ENCODE measurements around the gene CFAP97D1.
"Not testable (repeated sequence)": the region's sequence is repeated elsewhere in the genome, so short reads cannot be mapped to it uniquely, and the experiment has no call there.

CFAP97D1 gene

DNA sequence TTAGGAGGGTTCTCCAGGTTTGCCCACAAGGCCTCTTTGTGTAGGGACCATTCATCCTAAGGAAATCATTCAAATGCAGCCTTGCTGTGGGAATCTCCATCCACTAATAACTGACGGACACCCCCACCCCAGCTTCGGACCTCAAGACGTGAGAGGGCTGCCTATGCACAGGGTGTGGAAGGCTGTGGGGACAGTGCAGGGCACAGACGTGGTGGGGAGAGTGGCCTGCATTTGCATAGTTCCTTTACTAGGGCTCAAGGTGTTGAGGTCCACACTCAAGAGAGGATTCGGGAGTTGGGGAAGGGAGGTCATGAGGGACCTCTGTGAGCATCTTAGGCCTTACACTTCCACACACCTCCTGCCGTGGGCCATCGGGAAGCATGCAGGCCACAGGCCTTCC lies 11.3 kb upstream of the CFAP97D1 start:
- DNase-seq: no peak

DNA sequence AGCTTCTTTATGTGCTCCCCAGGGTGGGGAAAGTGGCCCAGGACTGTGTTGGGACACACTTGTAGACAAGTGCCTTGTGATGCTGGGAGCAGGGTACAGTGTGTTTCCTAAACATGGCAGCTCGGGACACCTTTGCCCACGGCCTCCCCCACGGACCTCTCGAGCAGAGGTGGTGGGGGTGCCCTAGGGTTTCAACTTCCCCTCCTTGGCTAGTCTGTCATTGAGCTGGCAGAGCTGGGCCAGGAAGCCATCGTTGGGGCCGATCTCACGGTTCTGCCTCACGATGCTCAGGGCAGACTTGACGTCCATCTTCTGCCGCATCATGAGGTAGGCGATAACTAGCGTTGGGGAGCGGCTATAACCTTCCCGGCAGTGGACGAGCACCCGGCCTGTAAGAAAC lies 10.8 kb upstream of the CFAP97D1 start:
- no peak for DNase-seq

DNA sequence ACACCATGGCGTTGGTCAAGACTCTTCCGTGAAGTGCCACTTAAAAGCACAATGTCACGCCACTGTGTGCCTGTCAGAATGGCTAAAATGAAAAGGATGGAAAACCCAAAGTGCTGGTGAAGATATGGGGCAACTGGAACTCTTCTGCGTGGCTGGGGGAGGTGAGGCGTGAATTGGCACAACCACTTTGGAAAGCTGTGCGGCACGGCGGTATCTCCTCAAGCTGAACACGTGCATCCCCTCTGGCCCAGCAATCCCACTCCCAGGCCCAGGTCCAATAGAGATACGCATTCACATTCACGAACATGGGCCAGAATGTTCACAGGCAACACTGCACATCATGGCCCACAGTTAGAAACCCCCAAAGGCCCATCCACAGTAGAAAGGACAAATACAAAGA lies 10.4 kb upstream of the CFAP97D1 start:
- no peak for DNase-seq

DNA sequence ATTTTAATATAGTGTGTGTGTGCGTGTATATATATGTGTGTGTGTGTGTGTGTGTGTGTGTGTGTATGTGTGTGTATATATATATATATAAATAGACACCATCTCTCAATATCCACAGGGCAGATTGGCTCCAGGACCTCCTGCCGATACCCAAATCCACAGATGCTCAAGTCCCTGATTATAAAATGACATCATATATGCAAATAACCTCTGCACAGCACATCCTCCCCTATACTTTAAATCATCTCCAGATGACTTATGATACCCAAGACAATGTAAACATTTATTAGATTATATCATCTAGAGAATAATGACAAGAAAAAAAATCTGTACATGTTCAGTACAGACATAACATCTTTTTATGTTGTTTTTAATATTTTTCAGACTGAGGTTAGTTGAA lies 9.3 kb upstream of the CFAP97D1 start:
- DNase-seq: no peak

DNA sequence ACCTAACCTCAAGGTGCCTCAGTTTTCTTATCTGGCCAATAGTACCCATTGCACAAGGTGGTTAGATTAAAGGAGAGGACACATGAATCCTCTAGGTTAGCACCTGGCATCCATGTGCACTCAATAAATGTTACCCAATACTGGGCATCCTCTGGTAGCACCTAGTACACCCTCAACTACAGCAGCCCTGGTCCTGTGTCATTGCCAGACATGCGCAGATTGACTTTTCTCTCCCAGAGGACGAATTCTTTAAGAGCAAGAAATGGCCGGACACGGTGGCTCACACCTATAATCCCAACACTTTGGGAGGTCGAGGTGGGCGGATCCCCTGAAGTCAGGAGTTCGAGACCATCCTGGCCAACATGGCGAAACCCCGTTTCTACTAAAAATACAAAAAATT lies 8.8 kb upstream of the CFAP97D1 start:
- no peak for DNase-seq

DNA sequence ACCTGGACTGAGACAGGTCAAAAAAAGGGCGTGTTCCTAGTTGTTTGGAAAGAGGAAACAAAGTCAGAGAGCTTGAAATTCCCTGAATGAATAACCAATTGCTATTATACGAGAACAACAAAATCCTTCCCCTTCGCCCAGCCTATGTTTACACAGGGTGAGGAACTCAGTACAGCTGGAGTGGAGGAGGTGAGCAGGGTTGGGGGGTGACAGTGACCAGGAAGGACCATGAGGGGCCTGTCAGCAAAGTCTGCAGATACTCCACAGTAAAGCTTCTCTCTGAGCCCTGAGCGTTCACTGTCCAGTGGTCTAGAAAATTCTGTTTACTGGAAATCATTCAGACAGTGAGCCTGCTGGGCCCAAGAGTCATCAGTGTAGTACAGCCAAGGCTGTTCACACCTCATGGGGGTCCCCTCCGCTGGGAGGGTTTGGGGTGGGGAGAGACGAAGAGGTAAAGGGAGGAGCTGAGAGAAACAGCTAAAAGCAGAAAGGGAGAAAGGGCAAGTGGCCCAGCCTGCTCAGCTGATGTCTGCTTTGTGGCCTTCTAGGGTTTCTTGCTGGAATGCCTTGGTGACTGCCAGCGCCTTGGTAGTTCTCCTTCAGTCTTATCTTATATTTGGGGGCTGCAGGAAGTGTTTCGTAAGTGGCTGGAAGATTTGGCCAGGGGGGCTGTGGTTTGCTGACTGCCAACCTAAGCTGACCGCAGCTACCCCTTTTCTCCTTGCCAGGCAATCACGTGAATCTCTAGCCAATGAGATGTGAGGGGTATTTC lies 7.2 kb upstream of the CFAP97D1 start:
- no peak for DNase-seq

DNA sequence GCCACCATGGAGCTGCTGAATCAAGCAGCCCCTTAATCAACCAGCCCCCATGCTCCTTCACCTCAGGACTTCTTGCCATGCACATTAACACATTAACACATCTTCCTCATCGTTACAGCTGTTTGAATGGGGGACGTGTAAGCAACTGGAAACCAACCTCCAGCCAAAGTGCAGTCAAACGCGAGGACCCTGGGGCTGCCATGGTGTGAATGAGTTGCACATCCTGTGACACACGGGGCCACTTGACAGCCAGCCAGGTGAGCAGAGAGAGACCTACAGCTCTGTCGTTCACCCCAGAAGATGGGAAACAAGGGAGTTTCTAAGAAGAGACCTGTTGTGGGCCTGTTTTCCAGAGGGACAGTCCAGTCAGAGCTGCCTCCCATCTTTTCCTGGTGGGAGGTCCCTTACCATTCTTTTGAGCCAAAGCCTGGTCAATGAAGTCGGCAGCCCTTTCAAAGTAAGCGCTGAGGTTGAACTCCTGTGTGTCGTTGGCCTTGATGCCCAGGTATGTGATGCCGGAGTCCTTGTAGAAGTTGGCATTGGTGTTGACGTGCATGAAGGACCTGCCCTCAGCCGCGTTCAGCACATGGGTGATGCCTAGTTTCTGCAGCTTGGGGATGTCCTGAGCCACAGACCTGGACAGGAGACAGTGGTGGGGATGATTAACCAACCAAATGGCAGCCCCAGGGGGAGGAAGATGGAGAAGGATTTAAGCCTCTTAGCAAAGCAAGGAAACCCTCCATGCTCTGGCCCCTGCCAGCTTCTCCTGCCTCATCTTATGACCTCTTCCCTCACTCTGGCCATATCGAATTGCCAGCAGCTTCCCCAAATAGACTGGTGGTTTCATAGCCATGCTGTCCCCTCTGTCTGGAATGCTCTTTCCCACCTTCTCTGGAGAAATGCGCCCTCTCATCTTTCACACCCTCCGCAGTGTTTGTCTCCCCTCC lies 5.7 kb upstream of the CFAP97D1 start:
- DNase-seq: no peak

DNA sequence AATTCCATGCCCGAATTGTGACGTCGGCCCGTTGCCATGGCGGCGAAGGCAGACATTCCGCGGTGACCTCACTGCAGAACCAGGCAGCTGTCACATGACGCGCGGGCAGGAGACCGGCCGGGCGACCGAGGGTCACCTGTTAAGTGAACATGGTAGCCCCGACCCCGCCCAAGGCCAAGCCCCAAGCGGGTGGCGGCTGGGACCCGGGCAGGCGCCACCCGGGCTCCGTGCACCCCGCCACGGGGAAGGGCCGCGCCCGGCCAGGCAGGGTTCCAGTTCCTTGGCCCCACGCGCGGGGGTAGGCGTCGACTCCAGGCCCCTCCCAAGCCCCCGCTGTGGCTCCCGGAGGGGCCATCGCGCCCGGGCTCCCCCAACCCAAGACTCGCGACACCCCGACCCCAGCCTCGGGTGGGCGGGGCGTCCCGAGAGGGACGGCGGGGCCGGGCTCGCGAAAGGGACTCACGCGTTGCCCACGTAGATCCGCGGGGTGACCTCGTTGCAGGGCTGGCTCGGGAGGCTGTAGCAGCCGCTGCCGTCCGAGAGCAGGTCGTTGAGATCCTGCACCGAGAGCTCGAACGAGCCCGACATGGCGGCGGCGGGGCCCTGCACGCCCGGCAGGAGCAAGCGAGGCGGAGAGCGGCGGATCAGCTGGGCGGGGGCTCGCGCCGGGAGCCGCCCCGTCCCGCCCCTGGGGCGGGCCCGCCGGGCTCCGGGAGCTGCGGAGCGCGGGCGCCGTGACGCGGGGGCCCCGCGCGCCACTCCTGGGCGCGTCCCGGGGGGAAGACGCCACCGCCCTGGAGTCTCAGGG lies 1.7 kb upstream of the CFAP97D1 start, which contains the start of gene DUSP3:
Gene DUSP3, minus strand, starts transcription at position 641 of the 808 bp plus-strand sequence. Its CDS starts 53 bp downstream, at position 588.
- peak; percentile 63 for DNase-seq

DNA sequence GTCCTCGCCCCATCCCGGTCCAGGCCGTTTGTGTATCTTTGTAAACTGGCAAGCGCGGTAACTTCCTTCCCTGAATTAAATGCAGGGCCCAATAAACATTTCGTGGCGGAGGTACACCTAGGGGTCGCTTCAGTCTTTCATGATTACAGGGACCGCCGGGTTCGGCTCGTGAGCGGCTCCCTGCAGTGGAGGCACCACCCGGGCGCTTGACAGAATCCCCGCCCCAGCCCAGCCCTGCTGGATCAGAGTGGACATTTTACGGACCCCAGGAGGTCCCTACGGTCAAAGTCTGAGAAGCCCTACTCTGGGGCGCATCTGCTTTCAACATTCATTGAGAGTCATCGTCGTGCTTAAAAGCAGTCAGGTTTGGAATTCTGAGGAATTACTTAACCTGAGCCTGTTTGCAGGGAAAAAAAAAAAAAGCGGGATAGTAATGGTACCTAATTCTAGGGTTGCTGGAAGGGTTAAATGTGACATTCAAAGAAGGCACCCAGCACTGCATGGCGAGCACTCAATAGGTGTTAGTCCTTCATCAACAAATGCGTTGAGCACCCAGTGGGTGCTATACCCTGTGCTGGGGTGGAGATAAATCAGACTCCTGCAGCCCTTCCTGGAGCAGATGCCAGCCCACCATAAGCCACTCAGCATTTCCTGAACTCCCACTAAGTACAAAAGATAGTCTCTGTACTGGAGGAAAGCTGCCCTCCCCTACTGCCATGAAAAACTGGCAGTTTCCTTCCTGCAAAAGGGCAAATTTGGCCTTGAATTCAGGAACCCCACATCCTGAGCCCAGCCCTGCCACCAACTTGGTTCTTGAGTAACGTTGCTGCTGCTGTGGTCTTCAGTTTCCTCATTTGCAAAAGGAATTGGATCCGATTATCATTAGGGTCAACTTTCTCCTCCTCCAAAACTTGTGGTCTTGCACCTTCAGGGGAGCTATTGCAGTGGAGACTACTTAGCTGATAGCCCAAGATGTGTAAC lies 800 bp upstream of the CFAP97D1 start:
- no peak for DNase-seq

DNA sequence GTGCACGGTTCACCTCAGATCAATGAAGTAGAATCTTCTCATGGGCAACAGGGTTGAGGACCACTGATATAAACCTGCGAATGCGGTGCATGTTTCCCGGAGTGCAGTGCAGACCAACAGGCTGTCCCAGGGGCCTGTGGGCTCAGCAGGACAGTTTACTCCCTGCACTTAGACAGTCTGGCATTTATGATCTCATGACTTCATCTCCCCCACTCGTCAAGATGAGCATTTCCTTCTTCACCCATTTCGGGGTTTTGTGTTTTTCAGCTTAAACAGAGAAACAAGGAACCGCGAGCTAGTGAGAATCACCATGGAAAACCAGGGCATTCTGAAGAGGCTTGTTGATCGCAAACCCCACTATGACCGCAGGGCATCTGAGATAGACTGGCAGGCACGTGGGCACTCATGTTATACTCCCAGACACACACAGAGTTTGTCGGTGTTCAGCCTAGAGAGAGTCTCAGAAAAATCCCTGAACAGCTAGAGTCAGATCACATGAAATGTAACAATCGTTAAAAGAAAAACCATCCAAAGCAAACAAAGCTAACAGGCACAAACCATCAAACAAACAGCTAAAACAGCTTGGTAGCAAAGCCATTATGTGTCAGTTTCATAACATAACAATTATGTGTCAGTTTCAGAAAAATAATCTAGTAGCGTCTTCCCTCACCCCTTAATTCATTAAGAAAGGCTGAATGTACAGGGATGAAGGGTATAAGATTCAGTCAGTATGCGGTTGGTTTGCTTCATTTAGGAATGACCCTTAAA lies 2.9 kb downstream of the CFAP97D1 start:
- no peak for DNase-seq

DNA sequence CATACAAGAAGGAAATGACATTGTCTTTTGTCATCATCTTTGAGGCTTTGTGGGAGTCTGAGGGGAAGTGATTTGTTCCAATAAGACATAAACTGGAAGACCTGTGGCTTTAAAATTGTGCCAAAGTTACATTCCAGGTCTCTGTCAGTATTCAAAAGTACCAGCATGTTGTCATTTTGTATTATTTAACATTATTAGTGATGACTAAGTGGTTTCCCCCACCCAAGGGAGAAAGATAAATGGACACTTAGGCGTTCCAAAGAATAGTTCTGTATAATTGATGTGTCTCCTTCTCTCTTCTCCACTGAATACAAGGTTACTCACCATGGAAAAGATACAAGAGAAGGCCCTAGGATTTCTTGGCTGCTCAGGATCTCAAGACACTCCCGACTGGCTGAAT lies 3.8 kb downstream of the CFAP97D1 start:
- no peak for DNase-seq

DNA sequence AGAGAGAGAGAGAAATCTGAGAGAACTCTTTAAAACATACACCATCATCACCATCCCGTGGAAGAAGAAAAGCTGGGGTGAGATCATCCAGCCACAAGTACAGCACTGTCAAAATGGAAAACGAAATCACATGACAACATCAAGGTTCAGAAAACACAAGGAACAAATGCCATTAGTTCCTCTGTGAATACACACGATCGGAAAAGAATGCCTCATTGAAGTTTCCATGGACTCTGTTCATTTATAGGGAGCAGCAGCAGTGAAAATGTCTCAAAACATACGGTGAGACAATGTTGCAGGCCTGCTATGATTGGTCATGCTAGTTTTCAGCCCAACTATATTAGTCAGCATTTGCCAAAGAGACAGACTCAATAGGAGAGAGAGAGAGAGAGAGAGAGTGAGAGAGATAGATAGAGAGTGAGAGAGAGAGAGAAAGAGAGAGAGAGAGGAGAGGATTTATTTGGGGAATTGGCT lies 4.4 kb downstream of the CFAP97D1 start:
- no peak for DNase-seq

DNA sequence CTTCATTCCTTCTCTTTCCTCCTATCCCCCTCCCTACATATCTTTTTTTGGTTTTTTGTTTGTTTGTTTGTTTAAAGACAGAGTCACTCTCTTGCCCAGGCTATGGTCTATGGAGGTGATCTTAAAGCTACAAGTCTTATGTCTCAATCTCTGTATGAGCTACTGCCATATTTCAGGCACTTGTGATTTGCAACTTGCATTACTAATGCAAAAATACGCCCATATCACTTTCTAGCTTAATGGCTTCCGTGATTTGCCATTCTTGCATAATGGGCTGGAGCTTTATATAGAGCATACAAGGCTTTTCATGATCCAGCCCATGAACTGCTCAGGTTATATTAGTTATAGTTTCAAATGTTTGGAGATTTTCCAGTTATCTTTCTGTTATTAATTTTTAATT lies 7.5 kb downstream of the CFAP97D1 start:
- DNase-seq: no peak

DNA sequence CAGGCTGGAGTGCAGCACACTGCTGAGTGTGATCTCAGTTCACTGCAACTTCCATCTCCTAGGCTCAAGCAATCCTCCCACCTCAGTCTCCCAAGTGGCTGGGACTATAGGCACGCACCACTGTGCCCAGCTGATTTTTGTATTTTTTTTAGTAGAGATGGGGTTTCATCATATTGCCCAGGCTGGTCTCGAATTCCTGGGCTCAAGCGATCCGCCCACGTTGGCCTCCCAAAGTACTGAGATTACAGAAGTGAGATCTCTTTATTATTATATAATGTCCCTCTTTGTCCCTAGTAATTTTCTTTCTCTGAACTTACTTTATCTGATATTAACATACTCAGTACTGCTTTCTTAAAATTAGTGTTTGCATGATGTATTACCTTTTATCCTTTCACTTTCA lies 8.3 kb downstream of the CFAP97D1 start:
- DNase-seq: no peak

DNA sequence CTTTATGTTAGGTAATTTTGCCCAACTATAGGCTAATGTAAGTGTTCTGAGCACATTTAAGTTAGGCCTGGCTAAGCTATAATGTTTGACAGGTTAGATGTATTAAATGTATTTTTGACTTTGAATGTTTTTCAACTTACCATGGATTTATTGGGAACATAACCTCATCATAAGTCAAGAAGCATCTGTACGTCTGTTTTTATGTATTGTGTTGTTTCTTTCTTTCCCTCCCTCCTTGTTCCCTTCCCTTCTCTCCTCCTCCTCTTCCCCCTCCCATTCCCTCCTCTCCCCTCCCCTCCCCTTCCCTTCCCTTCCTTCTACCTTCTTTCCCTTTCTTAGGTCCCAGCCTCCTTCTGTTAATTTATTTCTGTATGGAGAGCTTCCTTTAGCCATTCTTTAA lies 9.2 kb downstream of the CFAP97D1 start:
- DNase-seq: no peak

DNA sequence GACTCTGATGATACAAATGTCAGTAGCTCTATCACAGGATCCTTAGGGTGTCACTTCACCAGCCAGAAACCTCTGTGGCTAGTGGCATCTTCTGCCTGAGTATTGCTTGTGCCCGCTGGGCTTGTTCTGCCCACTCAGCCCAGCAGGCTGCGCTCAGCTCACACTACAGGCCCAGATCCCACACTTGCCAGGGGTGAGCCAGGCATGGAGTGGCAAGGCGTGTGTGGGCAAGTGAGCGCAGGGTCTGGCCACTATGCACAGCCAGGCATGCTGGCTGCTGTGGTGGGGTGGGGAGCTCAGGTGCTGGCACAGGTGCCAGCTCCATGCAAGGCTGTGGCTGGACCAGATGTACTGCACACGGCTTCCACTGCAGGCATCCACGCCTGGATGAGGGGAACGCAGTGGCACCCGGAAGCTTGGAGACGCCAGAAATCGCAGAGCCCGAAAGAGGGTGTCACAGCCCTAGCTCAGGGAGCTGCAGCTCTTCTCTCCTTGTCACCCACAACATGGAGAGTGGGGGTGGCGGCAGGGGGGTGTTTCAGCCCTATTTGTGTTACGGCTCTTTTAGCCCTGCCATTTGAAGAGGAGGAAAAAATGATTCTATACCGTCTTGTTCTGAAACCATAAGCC lies 10.2 kb downstream of the CFAP97D1 start:
- no peak for DNase-seq

DNA sequence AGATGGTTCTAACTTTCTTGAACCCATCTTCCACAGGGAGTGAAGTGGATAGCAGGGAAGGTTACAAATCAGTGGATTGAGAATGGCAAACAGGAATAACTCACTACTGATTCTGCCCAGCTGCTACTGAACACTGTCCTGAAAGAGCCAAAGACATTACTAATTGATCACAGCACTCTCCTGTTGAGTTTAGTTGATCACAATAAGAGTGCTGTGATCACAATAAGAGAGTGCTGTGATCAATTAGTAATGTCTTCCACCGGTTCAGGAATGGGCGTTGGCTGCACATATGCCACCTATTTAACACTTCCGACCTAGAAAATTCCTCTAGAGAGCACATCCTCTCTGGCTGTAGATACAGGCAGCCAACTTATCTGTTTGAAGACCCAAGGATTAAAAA lies 11.4 kb downstream of the CFAP97D1 start:
- DNase-seq: no peak

DNA sequence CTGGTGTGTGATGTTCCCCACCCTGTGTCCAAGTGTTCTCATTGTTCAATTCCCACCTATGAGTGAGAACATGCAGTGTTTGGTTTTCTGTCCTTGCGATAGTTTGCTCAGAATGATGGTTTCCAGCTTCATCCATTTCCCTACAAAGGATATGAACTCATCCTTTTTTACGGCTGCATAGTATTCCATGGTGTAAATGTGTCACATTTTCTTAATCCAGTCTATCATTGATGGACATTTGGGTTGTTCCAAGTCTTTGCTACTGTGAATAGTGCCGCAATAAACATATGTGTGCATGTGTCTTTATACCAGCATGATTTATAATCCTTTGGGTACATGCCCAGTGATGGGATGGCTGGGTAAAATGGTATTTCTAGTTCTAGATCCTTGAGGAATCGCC lies 12.4 kb downstream of the CFAP97D1 start:
- DNase-seq: not testable (repeated sequence)

DNA sequence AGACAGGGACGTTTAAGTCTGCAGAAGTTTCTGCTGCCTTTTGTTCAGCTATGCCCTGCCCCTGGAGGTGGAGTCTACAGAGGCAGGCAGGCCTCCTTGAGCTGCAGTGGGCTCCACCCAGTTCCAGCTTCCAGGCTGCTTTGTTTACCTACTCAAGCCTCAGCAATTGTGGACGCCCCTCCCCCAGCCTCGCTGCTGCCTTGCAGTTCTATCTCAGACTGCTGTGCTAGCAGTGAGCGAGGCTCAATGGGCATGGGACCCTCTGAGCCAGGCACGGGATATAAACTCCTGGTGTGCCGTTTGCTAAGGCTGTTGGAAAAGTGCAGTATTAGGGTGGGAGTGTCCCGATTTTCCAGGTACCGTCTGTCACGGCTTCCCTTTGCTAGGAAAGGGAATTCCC lies 17.8 kb downstream of the CFAP97D1 start:
- not testable (repeated sequence) for DNase-seq

DNA sequence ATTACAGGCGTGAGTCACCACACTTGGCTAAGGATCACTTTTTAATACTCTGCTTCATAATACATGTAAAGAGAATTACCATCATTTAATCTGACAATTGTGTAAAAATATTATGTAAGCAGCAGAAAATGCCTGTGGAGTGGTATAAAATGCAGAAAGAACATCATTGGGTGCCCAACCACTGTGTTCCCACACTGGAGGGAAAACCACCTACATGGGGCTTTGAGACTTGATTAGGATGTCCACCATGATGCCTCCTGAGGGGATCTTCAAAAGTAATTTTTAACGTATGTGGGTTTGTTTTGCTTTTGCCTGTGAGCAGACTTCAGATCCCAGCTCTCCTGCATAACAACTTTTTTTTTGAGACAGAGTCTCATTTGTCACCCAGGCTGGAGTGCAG lies 18.8 kb downstream of the CFAP97D1 start:
- no peak for DNase-seq

Measured in activated gamma-delta T cell treated with Interleukin-2 at 50 U/mL for 16 hours (primary cell).